ENCODE measurements around the gene NT5C1A.

NT5C1A gene

DNA sequence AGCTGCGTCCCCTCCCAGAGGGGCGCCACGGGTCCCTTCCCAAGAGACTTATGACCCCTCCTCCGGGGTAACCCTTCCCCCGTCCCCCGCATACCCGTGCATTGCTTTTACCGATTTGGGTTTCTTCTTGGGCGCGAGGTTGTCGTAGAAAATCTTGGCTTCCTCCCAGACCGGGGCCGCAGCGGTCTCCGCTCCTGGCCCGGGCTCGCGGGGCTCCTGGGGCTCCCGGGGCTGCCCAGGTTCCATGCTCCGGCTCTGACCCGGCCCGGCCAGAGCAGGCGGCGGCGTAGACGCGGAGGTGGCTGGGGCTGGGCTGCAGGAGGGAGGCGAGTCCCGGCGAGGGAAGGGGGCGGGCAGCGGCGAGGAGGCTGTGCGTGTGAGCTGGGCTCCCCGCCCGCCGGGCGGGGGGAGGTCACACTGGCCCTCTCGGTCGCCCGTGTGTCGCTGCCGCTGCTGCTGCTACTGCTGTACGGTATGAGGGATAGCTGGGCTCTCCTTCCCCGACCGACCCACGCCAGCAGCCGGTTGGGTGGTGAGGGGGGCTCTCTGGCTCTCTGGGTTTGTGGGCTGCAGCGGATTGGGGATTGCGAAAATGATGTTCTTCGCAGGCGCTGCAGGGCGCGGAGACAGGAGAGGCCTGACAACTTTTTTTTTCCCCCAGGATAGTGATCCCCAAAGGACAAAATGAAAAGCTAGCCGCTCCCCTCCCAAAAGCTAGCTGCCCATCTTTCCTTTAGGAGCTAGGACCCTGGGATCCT is at the start of gene NT5C1A:
Gene NT5C1A, minus strand, starts transcription at position 315 of the 758 bp plus-strand sequence. Its CDS starts 69 bp downstream, at position 246.
- no peak for DNase-seq (ENCODE audit: low spot score)

DNA sequence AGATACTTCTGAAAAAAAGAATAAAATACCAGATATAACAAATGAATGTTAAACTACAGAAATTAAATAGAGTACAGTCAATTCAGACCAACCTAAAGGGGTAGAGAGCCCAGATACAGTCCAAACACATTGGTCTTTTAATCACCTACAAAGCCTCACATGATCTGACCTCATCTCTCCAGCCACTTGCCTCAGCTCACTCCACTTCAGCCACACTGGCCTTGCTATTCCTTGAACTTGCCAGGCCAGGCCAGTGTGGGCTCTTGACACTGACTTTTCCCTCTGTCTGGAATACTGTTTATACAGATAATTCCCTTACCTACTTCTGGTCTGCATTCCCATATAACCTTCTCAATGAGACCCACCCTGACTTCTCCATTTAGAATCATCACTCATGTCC is 49.8 kb upstream of the NT5C1A start:
- no peak for DNase-seq (ENCODE audit: low spot score)

DNA sequence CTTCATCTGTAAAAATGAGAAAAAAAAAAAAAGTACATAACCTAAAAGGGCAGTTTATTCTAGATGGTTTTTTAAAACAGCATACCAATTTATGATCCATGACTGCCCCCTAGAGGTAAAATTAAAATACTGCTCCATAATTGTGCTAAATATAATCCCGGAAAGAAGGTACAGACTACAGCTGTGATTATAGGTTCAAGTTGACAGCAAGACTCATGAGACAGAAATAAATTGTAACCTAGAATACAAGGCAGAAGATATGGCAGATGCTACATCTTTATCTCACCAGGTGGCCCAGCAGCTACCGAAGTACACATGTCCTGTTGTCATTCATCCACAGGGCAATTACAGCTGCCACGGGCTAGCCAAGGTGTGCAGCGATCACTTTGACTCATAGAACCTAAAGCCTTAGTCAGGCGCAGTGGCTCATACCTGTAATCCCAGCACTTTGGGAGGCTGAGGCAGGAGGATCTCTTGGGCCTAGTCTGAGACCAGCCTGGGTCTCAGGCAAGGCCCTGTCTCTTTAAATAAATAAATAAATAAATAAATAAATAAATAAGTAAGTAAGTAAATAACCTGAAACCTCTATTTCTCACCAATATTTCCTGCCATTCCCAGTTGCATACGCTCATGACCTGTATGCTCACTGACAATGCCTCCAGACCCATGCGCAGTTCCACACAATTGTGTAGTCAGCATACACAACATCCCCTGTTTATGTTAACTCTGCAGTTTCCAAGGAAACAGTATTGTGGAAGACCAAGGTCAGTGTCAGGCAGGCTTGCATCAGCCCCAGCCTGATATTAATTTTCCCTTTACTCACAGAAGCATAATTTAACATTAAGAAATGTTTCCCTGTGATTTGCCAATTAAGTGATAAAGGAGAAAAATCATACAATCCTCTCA is 48.4 kb upstream of the NT5C1A start:
- peak; percentile 74 for DNase-seq (ENCODE audit: low spot score)

- no peak for DNase-seq (ENCODE audit: low spot score)
These were observed 45.9 kb upstream of the NT5C1A start for GRCh38 chr1:39717809-39718208.

- DNase-seq (ENCODE audit: low spot score), result no peak
These were observed 41.6 kb upstream of the NT5C1A start for GRCh38 chr1:39713557-39713956.

DNA sequence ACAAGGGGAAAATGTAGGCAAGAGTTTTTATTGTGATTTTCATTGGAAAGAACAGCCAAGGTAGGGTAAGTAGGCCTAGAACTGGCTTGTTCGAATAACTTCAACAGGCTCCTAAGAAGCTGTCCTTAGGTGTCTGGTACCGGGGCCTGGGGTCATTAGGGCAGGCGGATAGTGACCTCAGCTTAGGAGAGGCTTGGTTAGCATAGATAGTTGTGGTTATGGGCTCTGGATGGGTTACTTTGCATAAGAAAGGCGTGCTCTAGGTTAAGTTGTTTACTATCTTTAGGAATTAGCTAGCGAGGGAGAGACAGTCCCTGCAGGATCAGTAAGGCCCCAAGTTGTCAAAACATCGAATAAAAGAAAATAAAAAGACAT is 40.0 kb upstream of the NT5C1A start:
- DNase-seq (ENCODE audit: low spot score), result no peak

GRCh38 chr1:39711104-39711965 is 39.4 kb upstream of the NT5C1A start:
- peak; percentile 61 for DNase-seq (ENCODE audit: low spot score)

DNA sequence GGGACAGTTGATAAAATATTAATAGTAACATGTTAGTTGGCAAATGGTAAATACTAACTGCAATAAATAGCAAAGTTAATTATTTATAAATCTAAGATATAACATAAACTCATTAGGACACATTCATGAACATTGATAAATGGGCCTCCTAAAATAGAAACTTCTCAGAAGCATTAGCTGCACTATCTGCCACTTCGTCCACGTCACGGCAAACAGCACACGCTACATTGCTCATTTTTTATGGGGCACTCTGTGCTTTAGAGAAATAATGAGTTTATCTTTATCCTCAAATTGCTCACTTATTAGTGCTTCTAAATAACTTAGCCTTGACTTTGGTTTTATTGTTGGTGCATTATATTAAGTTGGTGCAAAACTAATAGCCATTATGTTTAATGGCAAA is 35.6 kb upstream of the NT5C1A start:
- DNase-seq (ENCODE audit: low spot score), result no peak

DNA sequence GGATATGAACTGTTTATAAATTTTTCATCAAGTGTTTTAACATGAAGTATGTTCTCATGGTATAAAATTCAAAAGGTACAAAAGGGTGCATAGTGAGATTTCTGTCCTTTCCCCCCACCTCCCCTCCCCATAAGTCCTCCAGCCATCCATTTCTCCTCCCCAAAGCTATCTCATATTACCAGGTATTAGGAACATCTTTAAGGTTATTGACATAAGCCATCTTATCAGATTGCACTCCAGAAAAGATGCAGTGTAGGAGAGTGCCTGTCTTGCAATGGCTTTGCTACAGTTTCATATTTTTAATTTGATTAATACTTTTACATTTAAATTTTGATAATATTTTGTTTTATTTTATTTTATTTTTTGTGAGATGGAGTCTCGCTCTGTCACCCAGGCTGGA is 32.9 kb upstream of the NT5C1A start:
- no peak for DNase-seq (ENCODE audit: low spot score)

GRCh38 chr1:39701049-39701439 is 29.1 kb upstream of the NT5C1A start:
- no peak for DNase-seq (ENCODE audit: low spot score)

GRCh38 chr1:39700348-39700747 is 28.4 kb upstream of the NT5C1A start:
- DNase-seq (ENCODE audit: low spot score), result no peak

DNA sequence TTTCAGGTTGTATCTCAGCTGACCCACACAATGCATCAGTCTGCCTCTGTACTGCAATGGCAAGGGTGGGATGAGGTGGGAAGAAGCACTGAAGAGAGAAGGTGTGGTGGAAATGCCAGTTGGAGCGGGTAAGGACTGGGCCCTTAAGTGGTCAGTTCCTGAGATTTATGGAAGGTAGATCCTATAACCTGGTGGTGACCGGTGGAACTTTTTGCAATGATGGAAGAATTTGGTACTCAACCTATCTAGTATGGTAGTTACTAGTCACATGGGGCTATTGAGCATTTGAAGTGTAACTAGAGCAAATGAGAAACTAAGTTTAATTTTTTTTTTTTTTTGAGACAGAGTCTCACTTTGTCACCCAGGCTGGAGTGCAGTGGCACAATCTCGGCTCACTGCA is 27.5 kb upstream of the NT5C1A start:
- no peak for DNase-seq (ENCODE audit: low spot score)

DNA sequence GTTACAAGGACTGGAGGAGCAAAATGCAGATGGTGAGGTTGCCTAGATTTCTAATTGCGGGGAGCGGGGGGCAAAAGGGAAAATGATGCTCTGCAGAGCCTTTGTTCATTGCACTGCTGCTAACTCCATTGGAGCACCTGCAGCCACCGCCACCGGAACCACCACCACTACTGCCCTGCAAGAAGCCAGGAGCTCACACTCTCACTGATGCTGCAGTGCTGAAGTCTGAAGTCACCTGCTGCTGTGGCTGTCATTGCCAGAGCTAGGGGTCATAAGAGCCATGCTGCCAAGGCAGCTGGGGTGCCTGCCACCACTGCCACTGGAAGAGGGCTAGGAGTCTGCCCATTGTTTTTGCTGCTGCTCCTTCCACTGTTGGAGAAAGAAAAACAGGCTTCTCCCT is 26.7 kb upstream of the NT5C1A start:
- no peak for DNase-seq (ENCODE audit: low spot score)

DNA sequence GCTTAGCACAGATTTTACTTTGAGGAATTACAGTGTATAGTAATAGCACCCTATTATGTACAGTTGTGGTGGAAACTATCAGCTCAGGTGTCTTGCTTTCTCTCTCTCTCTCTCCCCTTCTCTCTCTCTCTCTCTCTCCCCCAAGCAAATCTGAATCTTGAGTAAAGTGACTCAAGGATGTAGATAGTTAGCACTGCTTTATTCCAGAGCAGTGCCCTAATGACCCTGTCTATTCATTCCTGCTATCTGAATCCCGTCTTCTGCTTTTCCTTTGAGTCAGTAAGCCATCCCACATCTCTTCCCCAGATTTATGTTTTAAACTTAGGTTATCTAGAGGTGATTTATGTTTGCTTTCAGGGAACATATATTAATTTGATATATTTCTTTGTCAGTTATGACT is 24.5 kb upstream of the NT5C1A start:
- DNase-seq (ENCODE audit: low spot score), result no peak

DNA sequence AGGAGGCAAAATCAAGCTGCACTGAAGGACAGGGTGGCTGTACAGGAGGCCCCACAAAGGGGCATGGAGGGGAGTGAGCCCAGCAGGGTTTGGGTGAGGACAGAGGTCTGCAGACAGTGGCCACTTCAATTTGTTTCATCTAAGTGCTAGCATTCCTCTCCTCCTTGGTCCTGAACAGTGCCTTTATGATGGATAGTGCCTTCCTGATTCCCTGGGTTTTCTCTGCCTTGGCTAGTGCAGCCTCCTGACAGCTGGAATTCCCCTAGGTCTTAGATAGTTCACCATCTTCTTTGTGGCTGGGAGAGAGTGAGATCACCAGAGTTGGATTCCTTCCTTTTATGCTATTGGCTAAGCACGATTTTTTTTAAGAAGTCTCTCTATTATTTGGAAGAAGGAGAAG is 23.1 kb upstream of the NT5C1A start:
- no peak for DNase-seq (ENCODE audit: low spot score)

DNA sequence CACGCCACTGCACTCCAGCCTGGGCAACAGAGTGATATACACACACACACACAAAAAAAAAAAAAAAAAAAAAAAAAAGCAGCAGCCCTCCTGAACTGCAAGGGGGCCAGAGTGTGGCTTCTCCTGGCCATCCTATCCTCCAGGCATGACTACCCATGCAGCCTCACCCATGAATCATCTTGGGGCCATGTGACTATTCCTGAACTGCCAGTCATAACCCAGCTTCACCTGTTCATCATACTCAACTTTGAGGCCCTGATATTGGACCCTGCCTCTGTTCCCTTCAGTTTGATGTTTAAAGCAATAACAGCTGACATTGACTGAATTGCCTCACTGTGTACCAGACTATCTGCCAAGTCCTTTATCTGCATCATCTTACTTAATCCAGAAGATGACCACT is 22.1 kb upstream of the NT5C1A start:
- no peak for DNase-seq (ENCODE audit: low spot score)

DNA sequence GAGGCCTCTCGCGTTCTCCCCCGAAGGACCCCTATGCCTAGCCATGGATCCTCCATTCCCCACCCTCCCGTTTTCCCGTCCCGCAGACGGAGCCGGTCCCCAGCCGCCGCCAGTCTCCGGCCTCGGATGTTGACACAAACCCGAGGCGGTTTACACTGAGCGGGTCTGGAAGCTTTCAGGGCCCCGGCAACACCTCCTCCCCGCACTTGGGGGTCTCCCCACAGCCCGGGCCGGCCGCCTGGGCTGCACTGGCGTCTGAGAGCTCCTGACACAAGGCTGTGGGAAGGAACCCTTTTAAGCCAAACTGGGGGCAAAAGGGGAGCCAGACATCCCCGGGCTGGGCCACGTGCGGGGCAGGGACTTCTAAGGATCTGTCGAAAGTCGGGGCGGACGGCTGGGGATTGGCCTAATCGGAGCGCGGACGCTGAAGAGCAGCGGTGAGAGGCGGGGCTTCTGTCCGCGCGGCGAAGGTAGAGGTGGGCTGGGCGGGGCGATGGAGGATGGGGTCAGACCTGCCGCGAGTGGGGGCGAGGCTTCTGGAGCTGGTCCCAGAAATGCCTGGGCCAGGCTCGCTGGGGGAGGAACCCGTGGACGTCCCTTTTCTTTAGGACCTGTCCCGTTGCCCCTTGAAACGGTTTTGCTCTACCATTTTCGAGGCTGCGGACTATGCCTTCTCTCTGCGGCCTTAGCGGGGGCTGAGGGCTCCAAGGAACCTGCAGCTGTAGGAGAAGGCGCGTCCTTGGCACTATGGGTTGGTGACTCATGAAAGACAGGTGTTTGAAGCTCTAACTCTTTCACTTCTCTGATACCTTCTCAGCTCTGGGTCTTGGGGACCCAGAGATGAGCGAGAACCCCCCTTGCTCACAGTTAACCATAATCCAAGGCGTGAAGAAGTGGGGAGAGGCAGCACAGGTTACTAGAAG is 20.5 kb upstream of the NT5C1A start:
- no peak for DNase-seq (ENCODE audit: low spot score)

DNA sequence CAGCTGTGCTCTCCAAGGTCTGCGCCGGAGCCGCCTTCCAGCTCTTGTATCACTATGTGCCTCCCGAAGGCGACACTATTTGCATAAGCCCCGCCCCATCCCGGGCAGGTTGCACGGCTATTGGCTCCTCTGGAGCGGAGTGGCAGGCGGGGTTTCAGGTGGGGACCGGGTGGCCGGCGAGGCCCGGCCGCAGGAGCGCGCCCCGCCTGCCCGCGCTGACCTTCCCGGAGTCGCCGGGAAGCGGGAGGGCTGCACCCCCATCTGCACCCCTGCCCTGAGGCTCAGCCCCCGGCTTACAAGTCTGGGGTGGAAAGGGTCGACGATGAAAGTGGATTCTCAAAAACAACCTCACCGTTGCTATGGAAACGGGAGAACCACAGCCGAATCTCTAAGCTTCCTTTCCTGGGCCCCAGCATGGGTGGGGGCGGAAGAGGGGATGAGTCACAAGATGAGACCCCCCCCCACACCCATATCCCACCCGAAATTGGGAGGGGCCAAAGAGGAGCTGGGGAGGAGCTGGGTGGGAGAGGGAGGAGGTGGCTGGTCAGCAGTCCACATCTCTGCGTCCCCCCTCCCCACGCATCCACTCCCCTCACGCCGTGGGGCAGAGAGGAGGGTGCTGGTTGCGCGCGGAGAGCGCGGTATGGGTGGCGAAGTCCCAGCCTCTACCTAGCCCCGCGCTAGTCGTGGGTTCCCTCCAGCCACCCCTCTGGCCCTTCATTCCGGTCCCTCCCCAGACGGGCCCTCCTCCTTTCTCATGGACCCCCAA is 19.7 kb upstream of the NT5C1A start, which contains the start of gene HPCAL4:
Gene HPCAL4, minus strand, starts transcription at position 51 of the 769 bp plus-strand sequence. CDS start 6,830 bp downstream, outside the sequence.
- peak; percentile 67 for DNase-seq (ENCODE audit: low spot score)

- DNase-seq (ENCODE audit: low spot score), result no peak
These were observed 19.0 kb upstream of the NT5C1A start for GRCh38 chr1:39690794-39691382.

GRCh38 chr1:39690225-39690624 is 18.3 kb upstream of the NT5C1A start:
- DNase-seq (ENCODE audit: low spot score), result no peak
